Measurements from ENCODE around the gene GPR137. TPM values are rescaled to one million over a fixed set of nuclear protein-coding genes. Genes with fewer than 3 reads are reported as not detected.
A peak's percentile ranks its signal among the peaks of the same experiment; 100 is the strongest.

The GPR137 gene
- total and polyA plus RNA-seq, 9 of the 15 experiments (the other 6 are each of a cell fraction or from before 2014, with no cell fraction given): 0.32 to 26.7 (median 10.7) TPM

DNA sequence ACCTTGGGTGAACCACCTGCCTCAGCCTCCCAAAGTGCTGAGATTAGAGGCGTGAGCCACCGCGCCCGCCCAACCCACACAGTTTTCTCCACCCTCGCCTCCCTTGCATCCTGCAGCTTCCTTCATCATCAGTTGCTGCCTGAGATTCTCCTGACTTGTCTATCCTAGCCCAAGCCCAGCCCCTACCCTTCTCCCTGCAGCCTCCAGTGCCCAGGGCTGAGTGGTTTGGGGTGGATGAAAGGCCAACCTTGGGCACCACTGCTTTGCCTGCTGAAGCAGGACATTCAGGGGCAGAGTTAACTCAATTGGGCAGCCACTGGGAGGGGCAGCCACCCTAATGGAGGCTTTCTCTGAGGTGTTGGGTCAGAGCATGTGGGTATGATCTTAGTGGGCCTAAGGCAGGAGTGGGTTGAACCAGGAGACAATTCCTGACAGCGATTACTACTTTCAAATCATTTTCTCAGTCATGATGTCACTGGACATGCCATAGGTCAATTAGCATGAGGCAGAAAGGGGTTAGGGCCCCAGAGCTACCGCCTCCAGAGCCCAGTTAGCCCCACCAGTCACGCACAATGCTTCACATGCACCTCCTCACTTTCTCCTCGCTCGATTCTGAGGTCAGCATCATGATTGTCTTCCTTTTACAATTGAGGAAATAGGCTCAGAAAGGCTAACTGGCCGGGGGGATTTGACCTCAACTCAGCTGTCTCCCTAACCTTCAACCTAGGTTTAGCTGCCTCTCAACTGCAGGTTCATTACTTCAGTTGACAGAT lies 45.8 kb upstream of the GPR137 start (continued):
- TF ChIP-seq, protein P1, sequence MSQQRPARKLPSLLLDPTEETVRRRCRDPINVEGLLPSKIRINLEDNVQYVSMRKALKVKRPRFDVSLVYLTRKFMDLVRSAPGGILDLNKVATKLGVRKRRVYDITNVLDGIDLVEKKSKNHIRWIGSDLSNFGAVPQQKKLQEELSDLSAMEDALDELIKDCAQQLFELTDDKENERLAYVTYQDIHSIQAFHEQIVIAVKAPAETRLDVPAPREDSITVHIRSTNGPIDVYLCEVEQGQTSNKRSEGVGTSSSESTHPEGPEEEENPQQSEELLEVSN (IDR thresholded peaks at IDR 0.05; ENCODE audit: borderline replicate concordance in 1 of 2, extremely low read depth in 1 of 2, insufficient read depth in 1 of 2, insufficient read length in 1 of 2, low read depth in 1 of 2, low read length in 1 of 2, poor library complexity in 1 of 2, severe bottlenecking in 1 of 2): peak in 1 of 2 experiments; percentile 58
- TF ChIP-seq XRCC5 (IDR thresholded peaks at IDR 0.05; ENCODE audit: low read depth, low read length) (0 out of 2 replicates have a peak, but pooled peaks have one; percentile 2), SIN3A (IDR thresholded peaks at IDR 0.05; ENCODE audit: borderline replicate concordance in 2 of 2, control insufficient read depth in 1 of 2, low read depth in 2 of 2, low read length in 2 of 2) (peak in 1 of 2 experiments; percentile 20; a peak in 1 of 4 replicates), RHOXF2B (CRISPR knock-in tag; conservative IDR thresholded peaks at IDR 0.05) (no peak), MAFF (IDR thresholded peaks at IDR 0.05; ENCODE audit: low read length) (0 out of 2 replicates have a peak, but pooled peaks have one; percentile 13)
